KMS-11 (cell line): ENCODE data around the gene OXSR1.

Source experiments
- H2AFZ ChIP-seq: fragments of 200-600 bp; sonication (generic); 2 replicates; pipeline ENCODE4 v1.6.1; 2016; ENCODE audit warnings: antibody characterized with exemption, mixed run types, low read depth
- H3K27ac ChIP-seq: fragments of 200-600 bp; sonication (generic); 2 replicates; pipeline ENCODE4 v1.6.1; 2016; ENCODE audit warnings: mild to moderate bottlenecking, mixed run types
- H3K27me3 ChIP-seq: fragments of 200-600 bp; sonication (generic); 2 replicates; pipeline ENCODE4 v1.6.1; 2017; ENCODE audit warnings: mild to moderate bottlenecking, low read depth, mixed run types, moderate library complexity; ENCODE audit not compliant: insufficient read depth
- H3K36me3 ChIP-seq: fragments of 200-600 bp; sonication (generic); 2 replicates; pipeline ENCODE4 v1.6.1; 2017; ENCODE audit warnings: mild to moderate bottlenecking, mixed run types; ENCODE audit not compliant: insufficient read depth
- H3K4me1 ChIP-seq: fragments of 200-600 bp; sonication (generic); 2 replicates; pipeline ENCODE4 v1.6.1; 2016; ENCODE audit warnings: mild to moderate bottlenecking, low read depth, mixed run types; ENCODE audit not compliant: poor library complexity, severe bottlenecking
- H3K4me2 ChIP-seq: fragments of 200-600 bp; sonication (generic); 2 replicates; pipeline ENCODE4 v1.7.0; 2016; ENCODE audit warnings: mild to moderate bottlenecking, mixed run types
- H3K4me3 ChIP-seq: fragments of 200-600 bp; sonication (generic); IDR thresholded peaks from 2 replicates; pipeline ENCODE4 v1.6.1; 2017; ENCODE audit warnings: low read depth, low read length, mixed read lengths; ENCODE audit not compliant: insufficient read depth
- H3K79me2 ChIP-seq: fragments of 200-600 bp; sonication (generic); 2 replicates; pipeline ENCODE4 v1.6.1; 2016; ENCODE audit warnings: low read depth, mixed run types; ENCODE audit not compliant: insufficient read depth
- H3K9ac ChIP-seq: fragments of 200-600 bp; sonication (generic); 2 replicates; pipeline ENCODE4 v1.6.1; 2016; ENCODE audit warnings: mild to moderate bottlenecking, mixed run types
- H4K20me1 ChIP-seq: fragments of 200-600 bp; sonication (generic); 2 replicates; pipeline ENCODE4 v1.6.1; 2016; ENCODE audit warnings: mild to moderate bottlenecking, mixed run types; ENCODE audit not compliant: insufficient read depth
- TF ChIP-seq, protein P1 (sequence below): fragments of 200-600 bp; sonication (generic); conservative IDR thresholded peaks from 2 replicates; pipeline ENCODE4 v1.6.1; 2017; ENCODE audit warnings: low read depth, mild to moderate bottlenecking, antibody characterized with exemption, low read length, moderate library complexity, mixed read lengths

OXSR1 gene

DNA sequence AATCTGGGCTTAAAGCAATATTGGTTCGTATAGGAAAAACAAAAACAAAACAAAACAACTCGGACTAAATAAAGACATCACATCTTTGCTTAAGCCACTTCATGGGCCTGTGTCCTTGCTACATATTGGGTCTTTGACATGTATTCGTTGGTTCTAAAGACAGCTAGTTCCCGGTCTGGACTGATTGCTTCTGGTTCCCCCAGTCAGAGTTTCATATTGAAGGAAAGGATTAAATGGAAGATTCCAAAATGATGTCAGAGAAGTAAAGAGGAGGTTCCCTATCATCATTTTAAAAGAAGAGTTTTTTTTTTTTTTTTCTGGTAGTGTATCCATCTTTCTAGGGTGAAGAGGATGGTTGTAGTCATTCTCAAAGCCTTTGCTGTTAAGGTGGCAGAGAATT is 2.3 kb downstream of the OXSR1 start:
- H3K9ac ChIP-seq: no peak overlapping the region
- no peak overlapping the region for H2AFZ ChIP-seq
- no peak overlapping the region for H3K4me2 ChIP-seq
- H3K4me3 ChIP-seq: no peak overlapping the region
- H3K4me1 ChIP-seq: peaks cover 6% of the 10 kb centered on the region
- peaks cover 40% of the 10 kb centered on the region for H3K79me2 ChIP-seq
- H3K27me3 ChIP-seq: no peaks in the 10 kb centered on the region
- H4K20me1 ChIP-seq: no peaks in the 10 kb centered on the region
- TF ChIP-seq, protein P1, sequence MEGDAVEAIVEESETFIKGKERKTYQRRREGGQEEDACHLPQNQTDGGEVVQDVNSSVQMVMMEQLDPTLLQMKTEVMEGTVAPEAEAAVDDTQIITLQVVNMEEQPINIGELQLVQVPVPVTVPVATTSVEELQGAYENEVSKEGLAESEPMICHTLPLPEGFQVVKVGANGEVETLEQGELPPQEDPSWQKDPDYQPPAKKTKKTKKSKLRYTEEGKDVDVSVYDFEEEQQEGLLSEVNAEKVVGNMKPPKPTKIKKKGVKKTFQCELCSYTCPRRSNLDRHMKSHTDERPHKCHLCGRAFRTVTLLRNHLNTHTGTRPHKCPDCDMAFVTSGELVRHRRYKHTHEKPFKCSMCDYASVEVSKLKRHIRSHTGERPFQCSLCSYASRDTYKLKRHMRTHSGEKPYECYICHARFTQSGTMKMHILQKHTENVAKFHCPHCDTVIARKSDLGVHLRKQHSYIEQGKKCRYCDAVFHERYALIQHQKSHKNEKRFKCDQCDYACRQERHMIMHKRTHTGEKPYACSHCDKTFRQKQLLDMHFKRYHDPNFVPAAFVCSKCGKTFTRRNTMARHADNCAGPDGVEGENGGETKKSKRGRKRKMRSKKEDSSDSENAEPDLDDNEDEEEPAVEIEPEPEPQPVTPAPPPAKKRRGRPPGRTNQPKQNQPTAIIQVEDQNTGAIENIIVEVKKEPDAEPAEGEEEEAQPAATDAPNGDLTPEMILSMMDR: no peak
- no peak overlapping the region for H3K27ac ChIP-seq
- H3K36me3 ChIP-seq: no peaks in the 10 kb centered on the region

DNA sequence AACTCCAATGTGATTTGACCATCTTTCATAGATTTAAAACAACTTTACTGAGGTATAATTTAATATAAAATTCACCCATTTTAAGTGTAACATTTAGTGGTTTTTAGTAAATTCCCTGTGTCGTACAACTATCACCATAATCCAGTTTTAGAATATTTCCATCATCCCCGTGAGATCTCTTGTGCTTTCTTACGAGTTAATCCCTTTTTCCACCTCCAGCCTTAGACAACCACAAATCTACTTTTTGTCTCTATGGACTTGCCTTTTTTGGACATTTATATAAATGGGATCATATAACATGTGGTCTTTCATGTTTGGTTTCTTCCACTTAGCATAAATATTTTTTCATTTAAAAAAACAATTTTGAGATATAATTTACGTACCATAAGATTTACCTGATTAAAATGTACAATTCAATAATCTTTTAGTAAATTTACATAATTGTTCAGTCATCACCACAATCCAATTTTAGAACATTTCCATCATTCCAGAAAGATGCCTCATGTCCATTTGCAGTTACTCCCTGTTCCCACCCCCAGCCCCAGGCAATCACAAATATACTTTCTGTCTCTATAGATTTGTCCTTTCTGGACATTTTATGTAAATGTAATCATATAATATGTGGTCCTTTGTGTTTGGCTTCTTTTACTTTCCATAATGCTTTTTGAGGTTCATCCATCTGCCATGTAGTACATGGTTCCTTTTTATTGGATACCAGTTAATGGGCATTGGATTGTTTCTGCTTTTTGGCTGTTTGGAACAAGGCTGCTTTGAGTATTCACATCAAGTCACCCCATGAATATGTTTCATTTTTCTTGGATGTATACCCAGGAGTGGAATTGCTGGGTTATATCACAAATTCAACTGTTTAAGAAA is 3.1 kb downstream of the OXSR1 start:
- Histone ChIP-seq H3K4me2 (no peak overlapping the region), H3K79me2 (peaks cover 40% of the 10 kb centered on the region), H3K36me3 (no peaks in the 10 kb centered on the region), H3K9ac (no peak overlapping the region), H3K4me1 (peaks cover 6% of the 10 kb centered on the region), H4K20me1 (no peaks in the 10 kb centered on the region), H3K27me3 (no peaks in the 10 kb centered on the region), H2AFZ (no peak overlapping the region), H3K4me3 (no peak overlapping the region), H3K27ac (no peak overlapping the region)
- TF ChIP-seq, protein P1: no peak

DNA sequence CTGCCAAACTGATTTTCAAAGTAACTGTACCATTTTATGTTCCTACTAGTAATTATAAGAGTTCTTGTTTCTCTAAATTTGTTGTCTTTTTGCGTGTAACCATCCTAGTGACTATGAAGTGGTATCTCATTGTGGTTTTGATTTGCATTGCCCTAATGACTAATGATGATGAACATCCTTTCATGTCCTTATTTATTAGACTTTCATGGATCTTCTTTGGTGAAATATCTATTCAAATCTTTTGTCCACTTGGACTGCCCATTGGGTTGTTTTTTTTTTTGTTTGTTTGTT is 3.6 kb downstream of the OXSR1 start:
- no peak overlapping the region for H3K27ac ChIP-seq
- no peak overlapping the region for H2AFZ ChIP-seq
- no peaks in the 10 kb centered on the region for H3K27me3 ChIP-seq
- peaks cover 41% of the 10 kb centered on the region for H3K79me2 ChIP-seq
- H3K36me3 ChIP-seq: no peaks in the 10 kb centered on the region
- H3K4me3 ChIP-seq: no peak overlapping the region
- H3K4me2 ChIP-seq: no peak overlapping the region
- TF ChIP-seq, protein P1: no peak
- H3K9ac ChIP-seq: no peak overlapping the region
- H3K4me1 ChIP-seq: peaks cover 6% of the 10 kb centered on the region
- H4K20me1 ChIP-seq: no peaks in the 10 kb centered on the region

DNA sequence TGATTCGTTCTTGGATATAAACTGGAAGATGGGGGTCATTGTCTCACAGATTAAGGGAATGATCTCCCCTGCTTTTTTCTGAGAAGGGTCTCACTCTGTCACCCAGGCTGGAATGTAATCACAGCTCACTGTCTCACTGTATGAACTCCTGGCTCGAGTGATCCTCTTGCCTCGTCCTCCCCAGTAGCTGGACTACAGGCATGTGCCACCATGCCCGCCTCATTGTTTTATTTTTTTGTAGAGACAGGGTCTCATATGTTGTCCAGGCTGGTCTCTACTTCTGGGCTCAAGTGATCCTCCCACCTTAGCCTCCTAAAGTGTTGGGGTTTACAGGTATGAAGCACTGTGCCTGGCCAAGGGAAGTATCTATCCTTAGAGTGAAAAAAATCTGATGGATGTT is 5.4 kb downstream of the OXSR1 start:
- Histone ChIP-seq H3K27ac (no peak overlapping the region), H3K9ac (no peak overlapping the region), H3K79me2 (peaks cover 50% of the 10 kb centered on the region), H3K4me2 (no peak overlapping the region), H3K36me3 (no peaks in the 10 kb centered on the region), H3K27me3 (no peaks in the 10 kb centered on the region), H3K4me3 (no peak overlapping the region), H4K20me1 (no peaks in the 10 kb centered on the region), H3K4me1 (peaks cover 6% of the 10 kb centered on the region), H2AFZ (no peak overlapping the region)
- TF ChIP-seq, protein P1: no peak
